Tibial artery (tissue), 4 donors: ENCODE data around the gene SVBP.

Experiments used
- DNase-seq, 2 donors: peaks; one replicate each; pipeline ENCODE4 v3.0.0-alpha.2; 2019
- H3K27ac ChIP-seq, 2 donors: fragments of 200-600 bp; sonication (generic) in 1 of 2; 1 replicate in 1 of 2; 2 replicates in 1 of 2; pipeline ENCODE4 v1.5.1; 2018 to 2019; ENCODE audit warnings: mild to moderate bottlenecking in 1 of 2
- H3K27me3 ChIP-seq, 2 donors: fragments of 200-600 bp; sonication (generic) in 1 of 2; one replicate each; pipeline versions ENCODE4 v1.5.1 to v1.6.0; 2016 to 2019
- H3K36me3 ChIP-seq, 3 donors: fragments of 200-600 bp; sonication (generic) in 2 of 3; one replicate each; pipeline ENCODE4 v1.5.1; 2016 to 2019; ENCODE audit warnings: mild to moderate bottlenecking in 2 of 3
- H3K4me1 ChIP-seq, 4 donors: fragments of 200-600 bp; sonication (generic) in 2 of 4; 1 replicate in 3 of 4; 2 replicates in 1 of 4; pipeline ENCODE4 v1.5.1; 2016 to 2019
- H3K4me3 ChIP-seq, 2 donors: fragments of 200-600 bp; sonication (generic) in 1 of 2; 1 replicate in 1 of 2; 2 replicates in 1 of 2; pipeline ENCODE4 v1.5.1; 2018 to 2019; ENCODE audit warnings: mild to moderate bottlenecking in 2 of 2
- H3K9me3 ChIP-seq, 3 donors: fragments of 200-600 bp; sonication (generic) in 1 of 3; one replicate each; pipeline ENCODE4 v1.5.1; 2016 to 2019
- intact Hi-C: fragments of 100-400 bp; cut with DNase I; formaldehyde crosslinking; loops from one replicate; pipeline ENCODE4 v1.15.0; 2023; ENCODE audit warnings: low total_unique reads
- TF ChIP-seq, protein P1 (sequence below), 2 experiments: fragments of 200-600 bp in 1 of 2; fragments of 450-650 bp in 1 of 2; IDR thresholded peaks; one replicate each; pipeline ENCODE4 v1.5.1; 2017 to 2019; ENCODE audit warnings: antibody characterized with exemption in 2 of 2, mild to moderate bottlenecking in 1 of 2, moderate library complexity in 1 of 2

The SVBP gene

DNA sequence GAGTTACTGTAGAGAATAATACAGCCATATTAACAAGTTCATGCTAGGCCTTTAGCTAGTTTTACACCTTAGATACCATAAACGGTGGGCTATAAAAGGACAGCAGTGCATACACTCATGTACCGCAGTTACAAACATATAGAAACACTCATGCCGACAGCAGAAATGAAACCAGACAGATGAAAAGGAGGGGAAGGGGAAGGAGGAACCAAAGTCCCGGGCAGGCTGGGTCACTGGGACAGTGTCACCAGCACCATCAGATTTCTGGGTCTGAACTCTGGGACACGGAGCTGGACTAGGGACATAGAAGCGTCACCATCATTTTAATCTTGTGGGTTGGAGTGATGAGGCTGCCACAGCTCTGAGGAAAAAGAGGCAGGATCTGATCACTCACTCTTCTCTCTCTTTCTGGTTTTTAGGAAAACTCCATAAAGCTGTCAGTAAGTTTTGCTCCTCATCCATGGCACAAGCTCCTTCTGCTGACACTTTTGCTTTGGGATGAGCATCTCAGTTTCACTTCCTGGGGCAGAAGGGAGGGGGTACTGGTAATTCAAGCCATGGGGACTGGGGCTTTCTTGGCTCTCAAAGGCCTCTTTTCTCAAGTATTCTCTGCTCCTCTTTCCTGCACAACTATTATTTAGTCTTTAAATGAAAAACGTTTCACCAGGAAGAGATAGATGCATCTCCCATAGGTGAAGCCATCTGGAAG, 21.4 kb upstream of the SVBP start:
- intact Hi-C loops = no loop called here
- DNase-seq = no peak
- H3K4me1 ChIP-seq = no peaks in the 10 kb centered on the region
- H3K4me3 ChIP-seq = no peak overlapping the region
- H3K27me3 ChIP-seq = no peaks in the 10 kb centered on the region
- H3K9me3 ChIP-seq = no peaks in the 10 kb centered on the region
- peaks cover 0 to 38% (median 6%) of the 10 kb centered on the region in 3 donors for H3K36me3 ChIP-seq
- TF ChIP-seq, protein P1, sequence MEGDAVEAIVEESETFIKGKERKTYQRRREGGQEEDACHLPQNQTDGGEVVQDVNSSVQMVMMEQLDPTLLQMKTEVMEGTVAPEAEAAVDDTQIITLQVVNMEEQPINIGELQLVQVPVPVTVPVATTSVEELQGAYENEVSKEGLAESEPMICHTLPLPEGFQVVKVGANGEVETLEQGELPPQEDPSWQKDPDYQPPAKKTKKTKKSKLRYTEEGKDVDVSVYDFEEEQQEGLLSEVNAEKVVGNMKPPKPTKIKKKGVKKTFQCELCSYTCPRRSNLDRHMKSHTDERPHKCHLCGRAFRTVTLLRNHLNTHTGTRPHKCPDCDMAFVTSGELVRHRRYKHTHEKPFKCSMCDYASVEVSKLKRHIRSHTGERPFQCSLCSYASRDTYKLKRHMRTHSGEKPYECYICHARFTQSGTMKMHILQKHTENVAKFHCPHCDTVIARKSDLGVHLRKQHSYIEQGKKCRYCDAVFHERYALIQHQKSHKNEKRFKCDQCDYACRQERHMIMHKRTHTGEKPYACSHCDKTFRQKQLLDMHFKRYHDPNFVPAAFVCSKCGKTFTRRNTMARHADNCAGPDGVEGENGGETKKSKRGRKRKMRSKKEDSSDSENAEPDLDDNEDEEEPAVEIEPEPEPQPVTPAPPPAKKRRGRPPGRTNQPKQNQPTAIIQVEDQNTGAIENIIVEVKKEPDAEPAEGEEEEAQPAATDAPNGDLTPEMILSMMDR (IDR thresholded peaks at IDR 0.05) = no peak
- no peak overlapping the region for H3K27ac ChIP-seq

DNA sequence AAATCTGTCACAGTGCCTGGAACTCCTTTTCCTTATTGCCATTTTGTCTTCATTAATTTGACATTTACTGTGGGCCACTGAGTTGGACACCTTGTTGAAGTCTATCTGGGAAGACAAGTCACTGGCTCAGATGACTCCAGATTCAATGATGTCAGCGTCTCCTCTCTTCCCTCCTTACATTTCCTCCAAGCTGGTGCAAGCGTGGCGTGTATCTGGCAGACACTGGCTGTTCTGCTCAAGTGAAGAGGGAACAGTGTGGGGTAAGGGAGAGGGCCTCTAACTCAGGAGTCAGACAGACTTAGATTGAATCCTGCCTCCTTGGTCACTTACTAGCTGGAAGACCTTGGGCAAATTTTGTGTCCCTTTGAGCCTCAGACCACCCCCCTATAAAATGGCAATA, 20.5 kb upstream of the SVBP start:
- H3K36me3 ChIP-seq = peaks cover 0 to 34% (median 6%) of the 10 kb centered on the region in 3 donors
- H3K27ac ChIP-seq = no peak overlapping the region
- DNase-seq = no peak
- TF ChIP-seq, protein P1 (IDR thresholded peaks at IDR 0.05) = no peak
- no peak overlapping the region for H3K4me3 ChIP-seq
- H3K9me3 ChIP-seq = no peaks in the 10 kb centered on the region
- H3K27me3 ChIP-seq = no peaks in the 10 kb centered on the region
- intact Hi-C loops = no loop called here
- H3K4me1 ChIP-seq = no peaks in the 10 kb centered on the region

DNA sequence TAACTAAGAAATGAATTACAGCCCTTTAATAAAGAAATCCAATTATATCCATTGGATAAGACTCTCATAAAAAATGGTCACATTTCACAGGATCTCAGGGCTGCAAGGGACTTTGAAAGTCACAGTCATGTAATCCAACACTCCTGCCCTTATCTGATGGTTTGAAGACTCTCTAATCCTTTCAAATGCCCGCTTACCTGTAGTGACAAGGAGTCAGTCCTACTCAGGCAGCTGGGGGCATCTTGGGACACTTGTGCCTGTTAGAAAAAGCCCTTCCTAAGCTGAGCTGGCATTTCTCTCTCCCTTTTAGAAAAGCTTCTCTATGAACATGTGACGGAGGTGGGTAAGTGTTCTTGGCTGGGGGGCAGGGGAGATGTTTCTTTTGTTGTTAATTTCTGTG, 18.2 kb upstream of the SVBP start:
- no peak for DNase-seq
- Histone ChIP-seq H3K4me1 (no peaks in the 10 kb centered on the region), H3K27ac (no peak overlapping the region), H3K27me3 (no peaks in the 10 kb centered on the region), H3K36me3 (peaks cover 0 to 23% (median 0%) of the 10 kb centered on the region in 3 donors), H3K9me3 (no peaks in the 10 kb centered on the region), H3K4me3 (no peak overlapping the region)
- TF ChIP-seq, protein P1 (IDR thresholded peaks at IDR 0.05) = no peak
- intact Hi-C loops = no loop called here

DNA sequence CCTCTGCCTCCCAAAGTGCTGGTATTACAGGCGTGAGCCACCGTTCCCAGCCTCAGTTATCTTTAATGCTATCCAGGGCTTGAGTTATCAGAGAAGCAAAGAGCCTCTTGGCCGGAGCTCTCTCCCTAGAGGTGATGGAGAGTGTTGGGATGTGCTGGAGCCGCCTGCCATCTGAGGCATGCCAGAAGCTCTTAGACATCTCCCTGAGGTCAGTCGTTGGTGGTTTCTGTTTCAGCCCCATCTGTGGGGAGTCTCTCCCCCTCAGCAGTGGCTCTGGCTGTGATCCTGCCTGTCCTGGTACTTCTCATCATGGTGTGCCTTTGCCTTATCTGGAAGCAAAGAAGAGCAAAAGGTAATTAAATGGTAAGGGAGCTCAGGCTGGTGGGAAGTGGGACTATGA, 17.6 kb upstream of the SVBP start:
- H3K27ac ChIP-seq = no peak overlapping the region
- no peaks in the 10 kb centered on the region for H3K27me3 ChIP-seq
- H3K9me3 ChIP-seq = no peaks in the 10 kb centered on the region
- H3K4me3 ChIP-seq = no peak overlapping the region
- H3K36me3 ChIP-seq = peaks cover 0 to 29% (median 0%) of the 10 kb centered on the region in 3 donors
- intact Hi-C loops = no loop called here
- TF ChIP-seq, protein P1 (IDR thresholded peaks at IDR 0.05) = no peak
- DNase-seq = no peak
- no peaks in the 10 kb centered on the region for H3K4me1 ChIP-seq

DNA sequence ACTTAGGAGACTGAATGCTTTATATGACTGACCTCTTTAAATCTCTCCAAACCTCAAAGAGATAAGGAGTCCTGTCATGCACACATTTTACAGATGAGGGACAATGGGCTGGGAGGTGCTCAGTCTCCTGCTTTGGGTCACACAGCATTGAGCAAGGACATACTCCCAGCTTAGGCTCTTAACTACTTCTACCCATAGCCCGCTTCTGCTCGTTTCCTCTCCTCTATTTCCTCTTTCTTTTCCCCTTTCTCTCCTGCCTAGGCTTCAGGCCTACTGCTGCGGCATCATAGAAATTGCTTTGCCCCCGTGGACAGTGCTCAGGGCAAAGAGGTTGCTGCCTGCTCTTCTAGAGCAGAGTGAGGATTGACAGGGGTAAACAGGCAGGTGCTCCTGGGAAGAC, 16.8 kb upstream of the SVBP start:
- no peak overlapping the region for H3K27ac ChIP-seq
- H3K9me3 ChIP-seq = no peaks in the 10 kb centered on the region
- intact Hi-C loops = no loop called here
- H3K4me3 ChIP-seq = no peak overlapping the region
- TF ChIP-seq, protein P1 (IDR thresholded peaks at IDR 0.05) = no peak
- no peaks in the 10 kb centered on the region for H3K27me3 ChIP-seq
- no peak for DNase-seq
- peaks cover 0 to 38% (median 0%) of the 10 kb centered on the region in 3 donors for H3K36me3 ChIP-seq
- no peaks in the 10 kb centered on the region for H3K4me1 ChIP-seq
